GM21390 (cell line): ENCODE measurements around the gene GALNT6.
"Not testable (repeated sequence)": the region's sequence is repeated elsewhere in the genome, so short reads cannot be mapped to it uniquely, and the experiment has no call there.

Experiments used
- ATAC-seq: cut with Tn5 transposase; IDR thresholded peaks from one replicate; pipeline ENCODE4 v1.9.1; 2021; ENCODE audit not compliant: unreplicated experiment

The GALNT6 gene

DNA sequence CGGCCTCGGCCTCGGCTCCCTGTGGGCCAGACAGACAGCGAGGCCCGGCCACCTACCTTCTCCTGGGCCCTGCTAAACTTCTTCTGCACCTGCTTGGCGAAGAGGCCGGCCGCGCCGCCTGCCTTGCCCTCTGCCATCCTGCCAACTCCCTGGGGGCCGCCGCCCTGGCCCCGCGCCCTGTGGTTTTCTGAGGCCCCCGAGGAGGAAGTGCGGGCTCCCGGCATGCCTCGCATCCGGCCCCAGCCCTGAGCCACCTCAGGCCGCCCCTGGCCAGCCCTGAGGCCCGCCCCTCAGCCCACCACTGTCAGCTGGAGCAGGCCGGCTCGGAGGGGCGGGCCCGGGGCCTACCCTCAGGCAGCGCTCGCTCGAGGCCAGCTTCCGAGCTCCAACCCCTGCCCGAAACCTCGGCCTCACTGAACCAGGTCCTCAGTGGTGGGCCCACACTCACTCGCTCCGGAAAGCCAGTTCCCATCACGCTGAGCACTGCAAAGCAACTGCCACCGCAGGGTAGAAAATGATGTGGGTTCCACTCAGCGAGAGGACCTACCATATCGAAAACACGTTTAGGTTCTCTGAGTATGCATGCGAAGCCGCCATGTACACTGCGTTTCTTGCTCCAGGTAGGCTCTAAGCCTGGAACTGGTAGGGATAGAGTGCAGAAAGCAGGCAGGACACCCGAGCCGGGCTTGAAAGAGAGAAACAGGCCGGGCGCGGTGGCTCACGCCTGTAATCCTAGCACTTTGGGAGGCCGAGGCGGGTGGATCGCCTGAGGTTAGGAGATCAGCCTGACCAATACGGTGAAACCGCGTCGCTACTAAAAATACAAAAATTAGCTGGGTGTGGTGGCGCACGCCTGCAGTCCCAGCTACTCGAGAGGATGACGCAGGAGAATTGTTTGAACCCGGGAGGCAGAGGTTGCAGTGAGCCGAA is 67.0 kb downstream of the GALNT6 start, which contains the start of gene BIN2:
Gene BIN2, minus strand, starts transcription at position 209 of the 930 bp plus-strand sequence. Its CDS starts 72 bp downstream, at position 137.
- peak; percentile 54 for ATAC-seq

DNA sequence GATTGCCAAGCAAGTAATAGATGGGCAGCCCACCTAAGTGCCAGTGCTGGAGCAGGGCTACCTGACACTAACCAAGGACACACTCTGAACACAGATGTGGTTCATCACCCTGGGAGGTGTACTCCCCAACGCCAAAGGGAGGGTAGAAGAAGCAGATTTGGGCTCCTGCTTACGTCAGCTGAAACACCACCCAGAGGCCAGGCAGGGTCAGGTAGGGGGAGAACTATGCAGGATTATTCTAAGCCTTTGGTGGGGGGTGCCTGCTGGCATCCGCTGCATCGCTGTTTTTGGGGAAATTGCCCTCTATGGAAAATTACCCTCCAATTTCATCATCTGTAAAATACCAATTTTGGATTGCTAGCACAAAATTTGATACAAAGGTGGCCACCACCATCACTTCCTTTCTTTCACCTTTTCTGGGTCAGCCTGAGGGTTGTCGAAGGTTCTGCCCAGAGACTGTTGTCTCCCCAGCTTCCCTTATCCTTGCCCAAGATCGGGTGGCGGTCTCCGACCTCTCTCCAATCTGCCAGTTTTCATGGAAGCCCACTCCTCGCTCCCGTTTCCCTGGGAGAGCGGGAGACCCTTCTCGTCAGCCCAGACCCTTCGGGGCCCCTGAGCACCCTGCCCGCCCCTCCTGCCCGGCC is 67.8 kb downstream of the GALNT6 start:
- ATAC-seq: no peak

DNA sequence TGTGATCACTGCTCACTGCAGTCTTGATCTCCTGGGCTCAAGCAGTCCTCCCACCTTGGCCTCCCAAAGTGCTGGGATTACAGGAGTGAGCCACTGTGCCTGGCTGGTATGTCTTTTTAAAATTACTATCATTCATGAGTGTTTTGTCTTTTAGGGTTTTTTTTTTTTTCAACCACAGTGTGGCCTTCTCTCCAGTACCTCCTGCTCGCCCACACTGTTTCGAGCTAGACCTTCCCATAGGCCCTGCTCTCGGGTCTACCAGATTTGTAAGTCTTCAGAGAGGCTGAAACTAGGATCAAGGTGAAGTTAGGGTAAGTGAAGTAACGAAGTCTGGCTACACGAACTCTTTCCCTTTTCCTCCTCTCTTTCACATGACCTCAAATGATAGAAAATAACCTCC is 68.8 kb downstream of the GALNT6 start:
- ATAC-seq: no peak

DNA sequence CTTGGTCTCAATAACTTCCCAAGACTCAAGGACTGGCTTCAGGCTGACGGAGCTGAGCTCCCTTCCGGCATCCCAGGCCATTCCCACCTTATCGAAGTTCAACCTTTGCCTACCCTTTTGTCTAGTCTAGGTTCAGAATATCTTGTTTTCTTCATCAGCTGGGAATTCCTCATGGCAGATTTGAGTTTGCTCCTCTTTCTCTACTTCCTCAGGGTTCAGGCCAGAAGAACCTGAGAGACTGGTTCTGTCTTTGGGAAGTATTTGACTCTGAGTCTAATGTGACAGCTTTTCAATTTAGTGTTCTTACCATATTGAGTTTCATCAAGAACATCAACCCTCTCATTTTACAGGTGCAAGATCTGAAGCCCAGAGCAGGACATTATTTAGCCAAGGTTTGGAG is 69.3 kb downstream of the GALNT6 start:
- no peak for ATAC-seq

DNA sequence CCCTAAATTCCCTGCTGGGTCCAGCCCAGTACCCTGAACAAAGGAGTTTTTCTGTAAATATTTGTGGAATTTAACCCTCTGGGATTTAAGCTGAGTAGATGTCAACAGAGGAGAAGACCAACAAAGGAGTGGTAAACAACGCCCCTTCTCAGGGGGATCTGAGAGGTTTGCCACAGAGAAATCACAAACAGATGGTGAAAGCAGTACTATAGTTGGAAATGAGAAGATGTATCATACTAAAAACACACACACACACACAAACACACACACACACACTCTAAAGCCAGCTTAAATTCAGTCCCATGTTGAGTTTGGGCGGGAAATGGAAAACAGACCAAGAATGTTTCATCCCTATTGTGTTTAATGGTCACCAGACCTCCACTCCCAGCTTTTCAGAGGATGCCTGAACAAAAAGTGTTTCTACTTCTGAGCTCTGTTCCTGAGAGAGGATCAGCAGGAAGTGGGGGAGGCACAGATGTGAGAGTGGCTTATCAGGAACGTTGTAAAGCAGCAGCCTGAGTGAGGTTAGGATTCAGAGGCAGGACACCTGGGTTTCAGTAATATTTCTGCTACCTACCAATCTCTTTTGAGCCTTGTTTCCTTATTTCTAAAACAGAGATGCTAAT is 70.4 kb downstream of the GALNT6 start:
- no peak for ATAC-seq

DNA sequence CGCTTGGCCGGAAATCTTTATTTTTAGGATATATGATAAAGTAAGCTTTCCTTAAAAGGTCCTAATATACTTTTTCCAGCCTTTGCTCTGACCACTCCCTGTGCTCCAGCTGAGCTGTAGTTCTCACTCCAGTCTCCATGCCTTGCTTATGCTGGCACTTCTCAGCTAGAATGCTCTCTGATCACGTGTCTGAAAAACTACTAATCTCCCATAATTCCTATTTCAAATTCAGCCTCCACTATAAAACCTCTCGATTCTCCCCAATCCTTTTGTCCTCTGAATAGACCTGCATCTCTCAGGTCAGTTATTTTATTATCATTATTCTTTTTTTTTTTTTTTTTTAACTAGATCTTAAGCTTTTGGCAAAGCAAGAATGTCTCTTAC is 70.9 kb downstream of the GALNT6 start:
- ATAC-seq: no peak

DNA sequence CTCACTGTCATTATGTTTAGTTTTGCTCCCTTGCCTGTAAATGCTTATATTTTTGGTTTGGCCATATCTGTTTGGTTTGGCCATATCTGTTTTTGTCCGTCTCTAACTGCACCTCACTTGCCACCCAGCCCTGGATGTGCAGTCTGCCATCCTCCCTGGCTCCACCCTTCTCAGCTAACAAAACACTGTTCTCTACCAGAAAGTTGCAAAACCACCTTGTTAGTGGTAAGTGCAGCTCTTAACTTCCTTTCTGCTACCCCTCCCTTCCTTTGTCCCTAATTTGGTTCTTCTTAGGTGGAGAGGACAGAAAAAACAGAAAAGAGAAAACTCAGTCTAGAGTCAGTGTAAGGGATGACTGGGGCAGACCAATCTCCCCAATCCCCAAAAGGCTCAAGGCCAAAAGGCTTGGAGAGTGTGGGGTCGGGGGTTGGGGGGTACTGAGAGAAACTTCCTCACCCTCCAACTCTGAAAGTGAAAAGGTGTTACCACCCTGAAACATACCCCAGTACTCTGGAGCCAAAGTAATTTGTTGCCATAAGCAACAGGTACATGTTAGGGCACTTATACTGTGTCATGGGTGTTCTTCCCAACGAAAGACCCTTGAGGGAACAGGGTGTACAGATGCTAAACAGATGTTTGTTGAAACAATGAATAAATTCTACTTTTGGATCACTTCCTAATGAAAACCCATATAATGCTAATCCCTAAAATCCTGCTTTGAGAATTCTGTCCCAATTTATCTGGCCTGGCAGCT is 72.2 kb downstream of the GALNT6 start:
- peak; percentile 38 for ATAC-seq

DNA sequence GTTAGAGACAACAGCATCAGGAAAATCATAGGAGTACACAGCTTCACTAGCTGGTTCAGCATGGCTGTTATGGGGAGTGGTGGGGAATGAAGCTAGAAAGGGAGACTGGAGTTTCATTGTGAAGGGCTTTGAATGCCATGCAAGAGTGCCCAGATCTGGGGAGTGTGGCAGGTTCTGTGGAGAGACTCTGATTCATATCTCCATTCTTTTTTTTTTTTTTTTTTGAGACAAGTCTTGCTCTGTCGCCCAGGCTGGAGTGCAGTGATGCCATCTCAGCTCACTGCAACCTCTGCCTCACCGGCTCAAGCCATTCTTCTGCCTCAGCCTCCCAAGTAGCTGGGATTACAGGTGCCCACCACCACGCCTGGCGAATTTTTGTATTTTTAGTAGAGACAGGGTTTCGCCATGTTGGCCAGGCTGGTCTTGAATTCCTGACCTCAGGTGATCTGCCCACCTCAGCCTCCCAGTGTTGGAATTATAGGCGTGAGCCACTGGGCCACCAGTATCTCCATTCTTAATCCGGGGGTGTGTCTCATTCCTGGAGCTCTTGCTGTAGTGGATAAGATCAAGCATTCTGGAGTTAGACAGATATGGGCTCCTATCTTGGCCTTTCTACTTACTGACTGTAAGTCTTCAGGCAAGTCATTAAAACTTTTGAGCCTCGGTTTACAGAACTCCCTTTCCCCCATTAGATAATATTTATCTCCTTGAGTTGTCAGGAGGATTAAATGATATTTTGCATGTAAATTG is 73.0 kb downstream of the GALNT6 start:
- not testable (repeated sequence) for ATAC-seq

DNA sequence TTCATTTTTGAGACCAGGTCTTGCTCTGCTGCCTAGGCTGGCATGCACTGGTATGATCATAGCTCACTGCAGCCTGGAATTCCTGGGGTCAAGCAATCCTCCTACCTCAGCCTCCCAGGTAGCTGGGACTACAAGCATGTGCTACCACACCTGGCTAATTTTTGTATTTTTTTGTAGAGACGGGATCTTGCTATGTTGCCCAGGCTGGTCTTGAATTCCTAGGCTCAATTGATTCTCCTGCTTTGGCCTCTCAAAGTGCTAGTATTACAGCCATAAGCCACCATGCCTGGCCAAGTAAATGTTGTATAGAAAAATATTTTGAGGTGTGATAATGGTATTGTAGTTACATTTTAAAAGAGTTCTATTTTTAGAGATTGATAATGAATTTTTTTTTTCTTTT is 79.8 kb downstream of the GALNT6 start:
- no peak for ATAC-seq

DNA sequence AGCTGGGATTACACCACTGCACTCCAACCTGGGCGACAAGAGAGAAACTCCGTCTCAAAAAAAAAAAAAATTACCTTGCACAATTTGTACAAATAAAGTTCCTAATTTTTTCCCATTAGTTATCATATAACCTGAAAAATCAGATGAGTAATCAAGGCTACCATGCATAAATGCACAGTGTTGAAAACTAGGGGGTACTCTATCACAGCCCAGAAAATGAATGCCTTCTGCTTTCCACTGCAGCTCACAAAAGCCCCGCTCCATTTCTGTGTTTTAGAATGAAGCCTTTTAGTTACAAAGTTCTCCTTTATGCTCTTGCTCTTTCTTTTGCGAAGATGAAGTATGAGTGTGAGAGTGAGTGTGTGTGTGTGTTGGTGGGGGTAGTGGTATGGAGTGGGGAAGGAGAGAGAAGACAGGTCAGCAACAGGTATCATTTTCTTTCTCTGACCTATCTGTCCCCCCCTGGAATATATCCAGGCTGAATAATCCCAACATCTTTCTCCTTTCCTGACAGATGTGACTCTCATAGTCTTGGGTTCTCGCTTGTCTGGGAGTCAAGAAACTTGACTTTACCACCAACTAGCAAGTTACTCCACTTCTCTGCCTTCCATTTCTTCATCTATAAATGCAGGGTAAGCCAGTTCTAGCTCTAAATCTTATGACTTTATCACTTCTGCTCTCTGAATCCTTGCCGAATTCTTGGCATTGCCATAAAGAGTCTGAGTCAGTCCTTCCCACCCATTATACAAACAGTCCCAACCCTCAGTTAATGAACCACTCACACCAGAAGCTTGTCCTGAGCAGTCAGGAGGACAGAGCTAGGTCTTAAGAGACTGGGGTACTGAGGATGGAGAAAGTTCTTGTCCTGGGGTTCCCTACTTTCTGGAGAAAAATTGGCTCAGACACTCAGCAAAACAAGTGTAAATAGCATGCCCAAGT is 83.3 kb downstream of the GALNT6 start:
- ATAC-seq: no peak

DNA sequence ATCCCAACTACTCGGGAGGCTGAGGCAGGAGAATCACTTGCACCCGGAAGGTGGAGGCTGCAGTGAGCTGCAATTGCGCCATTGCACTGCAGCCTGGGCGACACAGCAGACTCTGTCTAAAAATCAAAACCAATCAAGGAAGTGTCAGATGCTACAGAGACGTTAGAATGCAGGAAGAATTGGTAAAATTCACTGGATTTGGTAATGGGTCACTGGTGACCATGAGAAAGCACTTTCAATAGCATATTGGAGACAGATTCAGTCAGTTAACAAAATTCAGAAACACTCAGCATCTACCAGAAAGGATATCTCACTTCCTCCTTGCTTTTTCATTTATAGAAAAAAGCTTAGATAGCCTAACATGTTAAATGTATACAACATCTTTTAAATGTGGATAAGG is 84.7 kb downstream of the GALNT6 start:
- ATAC-seq: no peak
